Caco-2 (cell line): Measurements from ENCODE around the gene MEIS1. TPM values are rescaled to one million over a fixed set of nuclear protein-coding genes. Genes with fewer than 3 reads are reported as not detected.

ENCODE experiments used
- BruUV-seq: library from RNA; stranded (reverse); fragments of 400-500 nt; replicated peaks from 2 replicates; lab custom pipeline; 2021; lab: Mats Ljungman, UMichigan
- CTCF ChIA-PET: fragments of 300-600 bp; sonication (Branson Sonifier 250); formaldehyde crosslinking; loops from one replicate; lab custom pipeline; 2022; ENCODE audit warnings: antibody characterized with exemption; lab: Charles Lee
- POLR2A ChIA-PET: fragments of 300-600 bp; sonication (Branson Sonifier 250); formaldehyde crosslinking; loops from one replicate; lab custom pipeline; 2022; ENCODE audit warnings: antibody characterized with exemption; lab: Charles Lee
- DNase-seq, 2 experiments: peaks; one replicate each; pipeline versions ENCODE4 v3.0.0 to v3.0.0-alpha.2; 2020 to 2022
- H3K27me3 ChIP-seq: replicated peaks from 2 replicates; pipeline ENCODE4 v1.6.0; 2011; ENCODE audit warnings: low read length; ENCODE audit not compliant: control insufficient read depth, insufficient read depth
- H3K36me3 ChIP-seq: 2 replicates; pipeline ENCODE4 v1.5.1; 2011; ENCODE audit warnings: low read length; ENCODE audit not compliant: control insufficient read depth, insufficient read depth
- H3K4me1 ChIP-seq: fragments of 250-450 bp; sonication (Bioruptor Pico); 2 replicates; pipeline ENCODE4 v1.5.1; 2020; ENCODE audit warnings: mild to moderate bottlenecking
- H3K4me3 ChIP-seq: 2 replicates; pipeline ENCODE4 v1.5.1; 2011; ENCODE audit warnings: low read depth, mild to moderate bottlenecking, control low read depth, low read length
- H3K9me3 ChIP-seq: fragments of 250-450 bp; sonication (Bioruptor Pico); 2 replicates; pipeline ENCODE4 v1.5.1; 2020; ENCODE audit warnings: mild to moderate bottlenecking, moderate library complexity
- H3K27ac Mint-ChIP-seq: one replicate; pipeline ENCODE4 v1.8.0; 2022; ENCODE audit warnings: mixed read lengths; ENCODE audit not compliant: unreplicated experiment
- H3K27me3 Mint-ChIP-seq: one replicate; pipeline ENCODE4 v1.8.0; 2022; ENCODE audit warnings: mixed read lengths; ENCODE audit not compliant: insufficient read depth, unreplicated experiment
- H3K36me3 Mint-ChIP-seq: one replicate; pipeline ENCODE4 v1.8.0; 2022; ENCODE audit warnings: mild to moderate bottlenecking, mixed read lengths; ENCODE audit not compliant: insufficient read depth, unreplicated experiment
- H3K4me1 Mint-ChIP-seq: one replicate; pipeline ENCODE4 v1.8.0; 2022; ENCODE audit warnings: low read depth, mixed read lengths; ENCODE audit not compliant: unreplicated experiment
- H3K4me3 Mint-ChIP-seq: one replicate; pipeline ENCODE4 v1.8.0; 2022; ENCODE audit warnings: mild to moderate bottlenecking, moderate library complexity, mixed read lengths; ENCODE audit not compliant: unreplicated experiment
- H3K9me3 Mint-ChIP-seq: one replicate; pipeline ENCODE4 v1.8.0; 2022; ENCODE audit warnings: mixed read lengths; ENCODE audit not compliant: unreplicated experiment
- CTCF ChIP-seq, 2 experiments: fragments of 200-600 bp in 1 of 2; IDR thresholded peaks; 1 replicate in 1 of 2; 2 replicates in 1 of 2; pipeline versions ENCODE4 v1.5.1 to v1.8.0; 2011 to 2022; ENCODE audit warnings: antibody characterized with exemption in 1 of 2, control low read depth in 1 of 2, inconsistent platforms in 1 of 2, low read depth in 1 of 2, low read length in 1 of 2, mild to moderate bottlenecking in 1 of 2, moderate library complexity in 1 of 2; ENCODE audit not compliant: insufficient read depth in 1 of 2, severe bottlenecking in 1 of 2, unreplicated experiment in 1 of 2
- intact Hi-C: fragments of 100-400 bp; cut with micrococcal nuclease; formaldehyde crosslinking; loops from one replicate; pipeline ENCODE4 v1.10.0; 2022; ENCODE audit not compliant: unreplicated experiment
- total RNA-seq: library from RNA; stranded (reverse); gene quantifications from 2 replicates; pipeline ENCODE4 v1.2.3, GENCODE V29; 2022

MEIS1 gene
- total RNA-seq, 1 experiment from 2014 or later: 7.4 TPM

DNA sequence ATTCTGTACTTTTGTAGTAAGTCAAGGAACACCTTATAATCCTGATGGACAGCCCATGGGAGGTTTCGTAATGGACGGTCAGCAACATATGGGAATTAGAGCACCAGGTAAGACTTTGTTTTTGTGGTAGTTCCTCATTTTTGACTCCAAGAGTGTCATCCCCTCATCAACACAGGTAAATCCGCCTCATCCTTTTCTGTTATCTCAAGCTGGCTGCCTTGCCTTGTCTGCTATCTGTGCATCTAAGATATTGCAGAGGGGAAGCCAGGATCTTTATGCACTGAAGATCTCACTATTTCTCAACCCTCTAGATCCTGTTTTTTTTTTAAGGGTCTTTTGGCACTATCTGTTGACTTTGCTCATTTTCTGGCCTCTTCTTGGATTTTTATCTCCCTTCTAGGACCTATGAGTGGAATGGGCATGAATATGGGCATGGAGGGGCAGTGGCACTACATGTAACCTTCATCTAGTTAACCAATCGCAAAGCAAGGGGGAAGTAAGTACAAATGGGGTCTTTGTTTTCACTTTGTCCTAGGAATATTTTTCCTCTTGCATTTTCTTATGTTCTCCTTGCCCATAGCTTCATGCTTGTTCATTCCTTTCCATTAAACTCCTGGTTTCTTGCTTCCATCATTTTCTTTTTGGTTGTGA, 133.8 kb downstream of the MEIS1 start:
- H3K4me3 ChIP-seq: no peak overlapping the region
- no TSS peak for BruUV-seq
- DNase-seq: no peak
- ChIA-PET POLR2A (interaction anchor here (0.6 kb wide), 1 partner anchor 137 kb away, joined by 4 read pairs; no protein-coding TSS in a partner anchor), CTCF (interaction anchor here (0.6 to 1.3 kb wide), 2 partner anchors 140 to 650 kb away, joined by 4 read pairs; no protein-coding TSS in a partner anchor)
- no peaks in the 10 kb centered on the region for H3K27me3 Mint-ChIP-seq
- peaks cover 22% of the 10 kb centered on the region for H3K4me1 ChIP-seq
- no peak overlapping the region for H3K27ac Mint-ChIP-seq
- peaks cover 34% of the 10 kb centered on the region for H3K4me1 Mint-ChIP-seq
- H3K36me3 Mint-ChIP-seq: no peaks in the 10 kb centered on the region
- intact Hi-C loops: no loop called here
- H3K9me3 ChIP-seq: no peaks in the 10 kb centered on the region
- TF ChIP-seq CTCF (IDR thresholded peaks at IDR 0.05; ENCODE audit: insufficient read depth in 1 of 2, low read depth in 1 of 2, low read length in 1 of 2, severe bottlenecking in 1 of 2, unreplicated experiment in 1 of 2): no peak
- H3K4me3 Mint-ChIP-seq: no peak overlapping the region
- no peaks in the 10 kb centered on the region for H3K9me3 Mint-ChIP-seq
- no peaks in the 10 kb centered on the region for H3K36me3 ChIP-seq
- no peaks in the 10 kb centered on the region for H3K27me3 ChIP-seq

GRCh38 chr2:66569321-66569851, 134.5 kb downstream of the MEIS1 start:
- no TSS peak for BruUV-seq
- ChIA-PET CTCF (no interaction called here), POLR2A (no interaction called here)
- peaks cover 16% of the 10 kb centered on the region for H3K4me1 ChIP-seq
- Mint-ChIP-seq H3K4me1 (peaks cover 29% of the 10 kb centered on the region), H3K4me3 (no peak overlapping the region), H3K9me3 (no peaks in the 10 kb centered on the region), H3K27ac (no peak overlapping the region), H3K36me3 (no peaks in the 10 kb centered on the region), H3K27me3 (no peaks in the 10 kb centered on the region)
- H3K27me3 ChIP-seq: no peaks in the 10 kb centered on the region
- TF ChIP-seq CTCF (IDR thresholded peaks at IDR 0.05; ENCODE audit: insufficient read depth in 1 of 2, low read depth in 1 of 2, low read length in 1 of 2, severe bottlenecking in 1 of 2, unreplicated experiment in 1 of 2): no peak
- H3K9me3 ChIP-seq: no peaks in the 10 kb centered on the region
- no peaks in the 10 kb centered on the region for H3K36me3 ChIP-seq
- intact Hi-C loops: no loop called here
- no peak overlapping the region for H3K4me3 ChIP-seq
- DNase-seq: no peak

DNA sequence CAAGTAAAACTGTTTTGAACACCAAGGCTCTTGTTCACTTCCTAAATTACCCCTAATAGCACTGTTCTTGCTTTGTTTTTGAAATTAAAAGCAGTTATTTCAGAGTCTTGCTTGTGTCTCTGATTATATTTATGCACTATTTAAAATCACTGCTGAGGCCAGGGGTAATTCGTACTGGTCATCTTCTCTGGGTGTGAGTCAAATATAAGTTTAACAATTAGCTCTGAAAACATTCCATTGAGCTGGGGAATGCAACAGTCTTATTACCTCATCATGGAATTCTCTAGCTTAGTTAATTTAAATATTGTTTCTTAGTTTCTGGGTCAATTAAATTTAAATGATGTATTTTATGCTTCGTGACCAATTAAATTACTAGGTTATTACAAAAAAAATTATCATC, 135.0 kb downstream of the MEIS1 start:
- H3K4me3 Mint-ChIP-seq: no peak overlapping the region
- Histone ChIP-seq H3K36me3 (no peaks in the 10 kb centered on the region), H3K4me1 (peaks cover 12% of the 10 kb centered on the region; the same call in 1 of the 2 replicates), H3K9me3 (no peaks in the 10 kb centered on the region), H3K27me3 (no peaks in the 10 kb centered on the region), H3K4me3 (no peak overlapping the region)
- ChIA-PET POLR2A (no interaction called here), CTCF (no interaction called here)
- intact Hi-C loops: loop anchor here (10.0 kb wide), 1 partner anchor 655 kb away; no protein-coding TSS in a partner anchor
- TF ChIP-seq CTCF (IDR thresholded peaks at IDR 0.05; ENCODE audit: insufficient read depth in 1 of 2, low read depth in 1 of 2, low read length in 1 of 2, severe bottlenecking in 1 of 2, unreplicated experiment in 1 of 2): no peak
- H3K27ac Mint-ChIP-seq: no peak overlapping the region
- DNase-seq: no peak
- no peaks in the 10 kb centered on the region for H3K36me3 Mint-ChIP-seq
- H3K9me3 Mint-ChIP-seq: no peaks in the 10 kb centered on the region
- BruUV-seq: no TSS peak
- H3K4me1 Mint-ChIP-seq: peaks cover 25% of the 10 kb centered on the region
- H3K27me3 Mint-ChIP-seq: no peaks in the 10 kb centered on the region
